ENCODE data around the gene OR13C9. TPM values are rescaled to one million over a fixed set of nuclear protein-coding genes. Genes with fewer than 3 reads are reported as not detected.

OR13C9 gene
- total RNA-seq, 3 donors from 2014 or later (not counting 1 experiment from before 2014, with no cell fraction given): not detected

DNA sequence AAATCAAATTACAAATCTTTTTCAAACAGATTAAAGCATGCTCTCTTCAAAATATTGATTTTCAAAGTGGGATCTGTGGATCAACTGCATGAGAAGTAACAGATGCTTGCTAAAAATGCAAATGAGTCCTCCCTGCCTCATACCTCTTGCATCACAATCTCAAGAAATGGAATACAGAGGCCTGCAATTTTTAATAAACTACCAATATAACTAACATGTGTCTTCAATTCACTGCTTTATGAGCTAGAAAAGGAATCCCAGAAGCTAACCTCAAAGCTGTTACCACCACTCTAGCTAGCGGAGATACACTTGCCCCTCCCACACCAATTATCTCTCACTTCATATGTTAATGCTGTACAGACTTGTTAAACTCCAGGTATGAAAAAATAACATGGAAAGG is 28.4 kb downstream of the OR13C9 start:
- Mint-ChIP-seq H3K36me3 (no peaks in the 10 kb centered on the region), H3K27me3 (ENCODE audit: low read depth in 2 of 2) (no peaks in the 10 kb centered on the region), H3K9me3 (peaks cover 4 to 16% of the 10 kb centered on the region in 2 donors), H3K27ac (no peak overlapping the region), H3K4me3 (no peak overlapping the region), H3K4me1 (no peaks in the 10 kb centered on the region)
- no peaks in the 10 kb centered on the region for H3K36me3 ChIP-seq (ENCODE audit: control insufficient read depth, insufficient read depth, low read length)
- no peaks in the 10 kb centered on the region for H3K27me3 ChIP-seq (ENCODE audit: control insufficient read depth, insufficient read depth, low read length)
- H3K27ac ChIP-seq (ENCODE audit: low read length): no peak overlapping the region
- H3K9me3 ChIP-seq (ENCODE audit: control insufficient read depth, insufficient read depth, low read length): no peaks in the 10 kb centered on the region
- intact Hi-C loops (cut with micrococcal nuclease): no loop called here
- DNase-seq: no peak
- TF ChIP-seq, protein P1, sequence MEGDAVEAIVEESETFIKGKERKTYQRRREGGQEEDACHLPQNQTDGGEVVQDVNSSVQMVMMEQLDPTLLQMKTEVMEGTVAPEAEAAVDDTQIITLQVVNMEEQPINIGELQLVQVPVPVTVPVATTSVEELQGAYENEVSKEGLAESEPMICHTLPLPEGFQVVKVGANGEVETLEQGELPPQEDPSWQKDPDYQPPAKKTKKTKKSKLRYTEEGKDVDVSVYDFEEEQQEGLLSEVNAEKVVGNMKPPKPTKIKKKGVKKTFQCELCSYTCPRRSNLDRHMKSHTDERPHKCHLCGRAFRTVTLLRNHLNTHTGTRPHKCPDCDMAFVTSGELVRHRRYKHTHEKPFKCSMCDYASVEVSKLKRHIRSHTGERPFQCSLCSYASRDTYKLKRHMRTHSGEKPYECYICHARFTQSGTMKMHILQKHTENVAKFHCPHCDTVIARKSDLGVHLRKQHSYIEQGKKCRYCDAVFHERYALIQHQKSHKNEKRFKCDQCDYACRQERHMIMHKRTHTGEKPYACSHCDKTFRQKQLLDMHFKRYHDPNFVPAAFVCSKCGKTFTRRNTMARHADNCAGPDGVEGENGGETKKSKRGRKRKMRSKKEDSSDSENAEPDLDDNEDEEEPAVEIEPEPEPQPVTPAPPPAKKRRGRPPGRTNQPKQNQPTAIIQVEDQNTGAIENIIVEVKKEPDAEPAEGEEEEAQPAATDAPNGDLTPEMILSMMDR (IDR thresholded peaks at IDR 0.05): no peak
- H3K4me1 ChIP-seq (ENCODE audit: control insufficient read depth, insufficient read depth, low read length): no peaks in the 10 kb centered on the region
- no peak for ATAC-seq
- no peak overlapping the region for H3K4me3 ChIP-seq (ENCODE audit: low read length)
- 18% methylated on average over 1 of the region's 1 CpG for WGBS (ENCODE audit: insufficient coverage)

DNA sequence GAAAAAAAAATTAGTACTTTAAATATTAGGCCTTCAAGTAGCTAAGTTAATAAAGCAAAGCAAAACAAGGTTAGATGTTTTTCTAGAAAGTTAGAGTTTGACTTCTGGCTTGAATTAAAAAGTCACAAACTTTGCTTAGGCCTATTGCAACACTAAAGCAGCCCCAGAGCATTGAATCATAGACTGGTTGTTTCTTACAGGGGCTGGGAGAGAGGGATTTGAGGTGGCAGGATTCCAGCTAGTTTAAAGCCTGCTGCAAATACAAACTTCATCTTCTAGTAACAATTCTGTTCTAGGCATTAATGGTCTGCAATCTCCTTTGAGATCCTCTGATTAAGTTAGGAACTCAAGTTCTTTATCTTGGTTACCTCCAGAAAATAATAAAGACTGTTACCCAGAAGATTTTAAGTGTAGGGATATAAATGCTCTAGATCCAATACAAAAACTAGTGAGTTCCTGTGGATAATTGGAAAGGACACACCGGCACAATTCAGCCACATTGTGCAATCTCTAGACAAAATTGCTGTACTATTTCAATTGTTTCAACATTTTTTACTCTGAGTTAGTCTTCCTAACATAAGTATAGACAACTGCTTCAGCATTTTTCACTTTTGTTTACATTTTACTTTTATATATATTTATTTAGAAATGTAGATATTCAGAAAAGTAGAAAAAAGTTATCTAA is 31.4 kb downstream of the OR13C9 start:
- no peaks in the 10 kb centered on the region for H3K4me1 ChIP-seq (ENCODE audit: control insufficient read depth, insufficient read depth, low read length)
- no peaks in the 10 kb centered on the region for H3K4me1 Mint-ChIP-seq
- DNase-seq (no peak), ATAC-seq (no peak)
- no peaks in the 10 kb centered on the region for H3K36me3 Mint-ChIP-seq
- WGBS (ENCODE audit: insufficient coverage): 100% methylated on average over 1 of the region's 1 CpG
- intact Hi-C loops (cut with micrococcal nuclease): no loop called here
- H3K27me3 Mint-ChIP-seq (ENCODE audit: low read depth in 2 of 2): no peaks in the 10 kb centered on the region
- H3K9me3 ChIP-seq (ENCODE audit: control insufficient read depth, insufficient read depth, low read length): no peaks in the 10 kb centered on the region
- no peak overlapping the region for H3K27ac ChIP-seq (ENCODE audit: low read length)
- H3K4me3 Mint-ChIP-seq: no peak overlapping the region
- H3K27me3 ChIP-seq (ENCODE audit: control insufficient read depth, insufficient read depth, low read length): no peaks in the 10 kb centered on the region
- TF ChIP-seq, protein P1 (IDR thresholded peaks at IDR 0.05): no peak
- H3K27ac Mint-ChIP-seq: no peak overlapping the region
- H3K9me3 Mint-ChIP-seq: peaks cover 2 to 8% of the 10 kb centered on the region in 2 donors
- no peaks in the 10 kb centered on the region for H3K36me3 ChIP-seq (ENCODE audit: control insufficient read depth, insufficient read depth, low read length)
- no peak overlapping the region for H3K4me3 ChIP-seq (ENCODE audit: low read length)

DNA sequence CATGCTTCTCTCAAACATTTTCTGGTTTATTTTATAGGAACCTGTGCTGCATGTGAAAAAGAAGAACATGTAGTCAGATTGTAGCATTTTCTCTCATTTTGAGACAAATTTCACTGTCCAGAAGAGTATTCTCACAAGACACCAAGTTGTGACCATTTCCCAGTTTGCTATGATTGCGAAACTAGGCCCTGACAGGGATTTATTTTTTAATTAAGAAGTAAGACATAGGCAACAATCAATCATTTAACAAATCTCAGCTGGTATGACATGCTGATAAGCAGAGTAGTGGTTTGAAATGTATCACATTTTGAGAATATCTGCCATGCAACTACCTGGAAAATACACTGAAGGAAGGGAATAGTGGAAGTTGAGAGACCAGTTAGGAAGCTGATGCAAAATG is 37.4 kb downstream of the OR13C9 start:
- H3K27ac Mint-ChIP-seq: no peak overlapping the region
- intact Hi-C loops (cut with micrococcal nuclease): no loop called here
- no peaks in the 10 kb centered on the region for H3K27me3 Mint-ChIP-seq (ENCODE audit: low read depth in 2 of 2)
- Histone ChIP-seq H3K27ac (ENCODE audit: low read length) (no peak overlapping the region), H3K4me3 (ENCODE audit: low read length) (no peak overlapping the region), H3K9me3 (ENCODE audit: control insufficient read depth, insufficient read depth, low read length) (no peaks in the 10 kb centered on the region), H3K4me1 (ENCODE audit: control insufficient read depth, insufficient read depth, low read length) (no peaks in the 10 kb centered on the region), H3K36me3 (ENCODE audit: control insufficient read depth, insufficient read depth, low read length) (no peaks in the 10 kb centered on the region), H3K27me3 (ENCODE audit: control insufficient read depth, insufficient read depth, low read length) (no peaks in the 10 kb centered on the region)
- H3K4me3 Mint-ChIP-seq: no peak overlapping the region
- no peak for ATAC-seq
- DNase-seq: no peak
- peaks cover 0 to 2% of the 10 kb centered on the region in 2 donors for H3K9me3 Mint-ChIP-seq
- no peaks in the 10 kb centered on the region for H3K4me1 Mint-ChIP-seq
- TF ChIP-seq, protein P1 (IDR thresholded peaks at IDR 0.05): no peak
- H3K36me3 Mint-ChIP-seq: no peaks in the 10 kb centered on the region
- no CpG with 5 or more reads among the region's 1 CpG for WGBS (ENCODE audit: insufficient coverage)

DNA sequence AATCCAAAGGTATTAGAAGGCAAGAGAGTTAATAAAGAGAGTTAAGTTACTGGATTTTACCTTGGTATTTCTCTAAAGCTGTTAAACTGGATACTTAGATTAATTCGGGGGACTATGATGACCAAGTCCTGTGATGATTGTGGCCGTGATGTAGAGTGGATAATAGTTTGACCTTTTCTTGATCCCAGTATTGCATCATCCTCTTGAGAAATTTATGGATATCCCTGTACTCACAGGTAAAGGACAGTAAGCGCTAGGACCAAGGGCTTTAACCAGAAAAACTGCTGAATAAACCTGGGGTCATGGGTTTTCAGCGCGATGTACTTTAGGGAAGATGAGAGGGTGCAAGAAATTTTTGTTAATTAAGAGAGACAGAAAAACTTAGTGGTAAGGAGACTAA is 40.7 kb downstream of the OR13C9 start:
- 91% methylated on average over 5 of the region's 5 CpGs for WGBS (ENCODE audit: insufficient coverage)
- H3K36me3 ChIP-seq (ENCODE audit: control insufficient read depth, insufficient read depth, low read length): no peaks in the 10 kb centered on the region
- H3K4me3 ChIP-seq (ENCODE audit: low read length): no peak overlapping the region
- no peaks in the 10 kb centered on the region for H3K27me3 ChIP-seq (ENCODE audit: control insufficient read depth, insufficient read depth, low read length)
- H3K36me3 Mint-ChIP-seq: no peaks in the 10 kb centered on the region
- H3K9me3 Mint-ChIP-seq: peaks cover 2 to 9% of the 10 kb centered on the region in 2 donors
- TF ChIP-seq, protein P1 (IDR thresholded peaks at IDR 0.05): no peak
- H3K4me1 ChIP-seq (ENCODE audit: control insufficient read depth, insufficient read depth, low read length): no peaks in the 10 kb centered on the region
- no peak overlapping the region for H3K27ac ChIP-seq (ENCODE audit: low read length)
- ATAC-seq (no peak), DNase-seq (no peak)
- intact Hi-C loops (cut with micrococcal nuclease): no loop called here
- no peaks in the 10 kb centered on the region for H3K4me1 Mint-ChIP-seq
- H3K9me3 ChIP-seq (ENCODE audit: control insufficient read depth, insufficient read depth, low read length): no peaks in the 10 kb centered on the region
- no peak overlapping the region for H3K4me3 Mint-ChIP-seq
- no peaks in the 10 kb centered on the region for H3K27me3 Mint-ChIP-seq (ENCODE audit: low read depth in 2 of 2)
- H3K27ac Mint-ChIP-seq: no peak overlapping the region

Measured in natural killer cell (primary cell).